GM18517 (cell line): Measurements from ENCODE around the gene KLHL30.
"Not testable (repeated sequence)": the region's sequence is repeated elsewhere in the genome, so short reads cannot be mapped to it uniquely, and the experiment has no call there.

Experiments used
- ATAC-seq: cut with Tn5 transposase; IDR thresholded peaks from one replicate; pipeline ENCODE4 v1.9.1; 2021; ENCODE audit warnings: mild to moderate bottlenecking, moderate library complexity; ENCODE audit not compliant: unreplicated experiment

KLHL30 gene

GRCh38 chr2:238101891-238102841 is 36.3 kb upstream of the KLHL30 start:
- no peak for ATAC-seq

GRCh38 chr2:238102865-238103264 is 35.6 kb upstream of the KLHL30 start:
- ATAC-seq, result no peak

- no peak for ATAC-seq
Measured at GRCh38 chr2:238103465-238104225, 34.8 kb upstream of the KLHL30 start.

GRCh38 chr2:238104226-238104690 is 34.2 kb upstream of the KLHL30 start:
- no peak for ATAC-seq

- ATAC-seq, result no peak
Measured at GRCh38 chr2:238104691-238105371, 33.6 kb upstream of the KLHL30 start.

- no peak for ATAC-seq
Measured at GRCh38 chr2:238105506-238106338, 32.7 kb upstream of the KLHL30 start.

GRCh38 chr2:238106339-238106697 is 32.1 kb upstream of the KLHL30 start:
- no peak for ATAC-seq

GRCh38 chr2:238106698-238107524 is 31.6 kb upstream of the KLHL30 start:
- no peak for ATAC-seq

GRCh38 chr2:238107525-238108422 is 30.7 kb upstream of the KLHL30 start:
- ATAC-seq, result peak; percentile 89

GRCh38 chr2:238108423-238109183 is 29.9 kb upstream of the KLHL30 start:
- no peak for ATAC-seq

- ATAC-seq, result no peak
Measured at GRCh38 chr2:238113611-238114010, 24.9 kb upstream of the KLHL30 start.

- ATAC-seq, result no peak
Measured at GRCh38 chr2:238114331-238114841, 24.1 kb upstream of the KLHL30 start.

- ATAC-seq, result no peak
Measured at GRCh38 chr2:238114851-238115660, 23.4 kb upstream of the KLHL30 start.

GRCh38 chr2:238115709-238116108 is 22.8 kb upstream of the KLHL30 start:
- ATAC-seq, result not testable (repeated sequence)

- ATAC-seq, result no peak
Measured at GRCh38 chr2:238116298-238117198, 21.9 kb upstream of the KLHL30 start.
